Activated CD8-positive, alpha-beta T cell treated with anti-CD3 and anti-CD28 coated beads, Interleukin-2, amount 10 ng/mL, durations not matched to agents 7 days and 5 days (primary cell): ENCODE data around the gene RNF212B. TPM values are rescaled to one million over a fixed set of nuclear protein-coding genes. Genes with fewer than 3 reads are reported as not detected.
A peak's percentile ranks its signal among the peaks of the same experiment; 100 is the strongest.

Experiments
- ATAC-seq: fragments of 150-1000 bp; cut with Tn5 transposase; one replicate; pipeline ENCODE4 v1.10.0; 2021; ENCODE audit warnings: moderate library complexity
- CTCF ChIA-PET: fragments of 350-600 bp; sonication (Branson Sonifier 250); formaldehyde crosslinking; loops from one replicate; lab custom pipeline; 2021; ENCODE audit warnings: antibody characterized with exemption; lab: Charles Lee
- POLR2A ChIA-PET: fragments of 350-600 bp; sonication (Branson Sonifier 250); formaldehyde crosslinking; loops from one replicate; lab custom pipeline; 2021; ENCODE audit warnings: antibody characterized with exemption; lab: Charles Lee
- DNase-seq: peaks from one replicate; pipeline ENCODE4 v3.0.0-alpha.2; 2020
- H3K27ac Mint-ChIP-seq: one replicate; pipeline ENCODE4 v1.8.0; 2021; ENCODE audit warnings: mild to moderate bottlenecking, mixed read lengths
- H3K27me3 Mint-ChIP-seq: one replicate; pipeline ENCODE4 v1.8.0; 2021; ENCODE audit warnings: low read depth, mixed read lengths
- H3K36me3 Mint-ChIP-seq: one replicate; pipeline ENCODE4 v1.8.0; 2021; ENCODE audit warnings: low read depth, mixed read lengths
- H3K4me1 Mint-ChIP-seq: one replicate; pipeline ENCODE4 v1.8.0; 2021; ENCODE audit warnings: low read depth, mixed read lengths
- H3K4me3 Mint-ChIP-seq: one replicate; pipeline ENCODE4 v1.8.0; 2021; ENCODE audit warnings: mild to moderate bottlenecking, mixed read lengths
- H3K9me3 Mint-ChIP-seq: one replicate; pipeline ENCODE4 v1.8.0; 2022; ENCODE audit warnings: mixed read lengths; ENCODE audit not compliant: insufficient read depth
- total RNA-seq, 2 experiments: library from RNA; stranded (reverse); gene quantifications; one replicate each; pipeline ENCODE4 v1.2.3, GENCODE V29; 2021

RNF212B gene
- total RNA-seq, 2 experiments from 2014 or later = not detected

DNA sequence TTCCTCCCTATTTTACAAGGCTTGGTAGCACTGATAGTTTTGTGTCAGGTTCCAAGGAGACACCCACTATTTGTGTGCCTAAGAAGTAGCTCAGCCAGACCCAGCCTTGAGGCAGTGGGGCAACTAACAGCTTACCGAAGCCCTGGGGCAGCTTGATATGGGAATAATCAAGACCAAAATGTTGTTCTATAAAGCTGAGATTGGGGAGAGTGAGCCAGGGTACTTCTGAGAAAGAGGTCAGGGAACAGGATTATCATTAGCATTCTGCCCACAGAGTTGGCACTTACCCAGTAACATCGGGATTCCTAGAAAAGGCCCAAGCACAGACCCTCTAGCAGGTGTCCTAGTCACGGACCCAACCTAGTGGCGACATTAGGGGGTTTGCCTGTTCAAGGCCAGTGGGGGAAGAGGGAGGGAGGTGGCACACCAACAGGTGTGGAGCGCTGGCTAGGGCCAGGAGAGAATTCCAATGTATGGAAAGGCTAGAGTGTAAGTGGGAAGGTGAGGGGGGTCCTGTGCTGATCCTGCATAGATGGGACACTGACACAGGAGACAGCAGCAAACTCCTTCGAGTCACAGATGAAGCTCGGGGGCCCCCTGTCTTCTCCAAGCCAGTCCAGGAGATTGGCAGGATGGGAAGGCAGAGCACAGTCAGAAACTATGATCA lies 60.0 kb downstream of the RNF212B start:
- no peak for ATAC-seq
- Mint-ChIP-seq H3K27ac (no peak overlapping the region), H3K4me3 (no peak overlapping the region), H3K27me3 (no peaks in the 10 kb centered on the region), H3K36me3 (peaks cover 28% of the 10 kb centered on the region), H3K4me1 (peaks cover 31% of the 10 kb centered on the region), H3K9me3 (no peaks in the 10 kb centered on the region)
- ChIA-PET CTCF (interaction anchor here (0.8 to 6.9 kb wide), 3 partner anchors 24 to 177 kb away, joined by 3 to 42 read pairs (median 34); partner anchors contain the start of gene PABPN1), POLR2A (interaction anchor here (1.1 to 1.6 kb wide), 2 partner anchors 23 to 24 kb away, joined by 4 to 5 read pairs; no protein-coding TSS in a partner anchor)
- no peak for DNase-seq

DNA sequence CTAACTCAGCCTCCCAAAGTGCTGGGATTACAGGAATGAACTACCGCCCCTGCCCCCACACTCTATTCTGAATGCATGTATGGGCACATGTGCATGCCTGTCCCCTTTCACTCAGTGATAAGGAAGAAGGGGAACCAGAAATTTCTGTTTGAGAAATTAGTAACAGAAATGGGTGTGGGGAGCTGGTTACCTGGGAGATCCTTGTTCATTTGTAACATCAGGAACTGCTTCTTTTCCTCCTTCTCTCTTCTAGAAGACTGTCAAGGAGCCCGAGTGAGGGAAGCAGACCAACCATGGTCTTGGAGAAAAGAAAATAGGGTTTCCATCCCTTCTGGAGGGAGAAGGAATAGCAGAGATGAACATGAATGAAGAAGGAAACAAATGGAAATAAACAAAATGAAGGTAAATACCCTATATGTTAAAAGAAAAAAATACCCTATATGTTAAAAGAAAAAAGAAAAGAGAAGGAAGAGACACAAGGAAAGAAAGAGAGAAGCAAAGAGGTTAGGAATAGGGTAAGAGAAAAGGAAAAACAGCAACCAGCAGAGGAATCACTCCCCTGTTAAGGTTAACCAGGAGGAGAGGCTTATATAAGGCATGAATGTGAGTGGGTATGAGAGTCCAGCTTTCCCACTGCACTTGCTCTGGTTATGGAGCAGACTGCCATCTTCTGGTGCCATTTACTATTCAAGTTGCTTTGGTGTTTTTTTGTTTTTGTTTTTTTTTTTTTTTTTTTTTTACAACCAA lies 61.6 kb downstream of the RNF212B start:
- no peaks in the 10 kb centered on the region for H3K9me3 Mint-ChIP-seq
- ChIA-PET CTCF (interaction anchor here (1.1 to 6.9 kb wide), 3 partner anchors 23 to 179 kb away, joined by 3 to 75 read pairs (median 42); partner anchors contain the start of genes PABPN1 and SLC22A17), POLR2A (no interaction called here)
- H3K4me3 Mint-ChIP-seq = no peak overlapping the region
- no peak overlapping the region for H3K27ac Mint-ChIP-seq
- no peaks in the 10 kb centered on the region for H3K27me3 Mint-ChIP-seq
- ATAC-seq = no peak
- H3K4me1 Mint-ChIP-seq = peaks cover 36% of the 10 kb centered on the region
- DNase-seq = peak; percentile 32
- peaks cover 28% of the 10 kb centered on the region for H3K36me3 Mint-ChIP-seq

DNA sequence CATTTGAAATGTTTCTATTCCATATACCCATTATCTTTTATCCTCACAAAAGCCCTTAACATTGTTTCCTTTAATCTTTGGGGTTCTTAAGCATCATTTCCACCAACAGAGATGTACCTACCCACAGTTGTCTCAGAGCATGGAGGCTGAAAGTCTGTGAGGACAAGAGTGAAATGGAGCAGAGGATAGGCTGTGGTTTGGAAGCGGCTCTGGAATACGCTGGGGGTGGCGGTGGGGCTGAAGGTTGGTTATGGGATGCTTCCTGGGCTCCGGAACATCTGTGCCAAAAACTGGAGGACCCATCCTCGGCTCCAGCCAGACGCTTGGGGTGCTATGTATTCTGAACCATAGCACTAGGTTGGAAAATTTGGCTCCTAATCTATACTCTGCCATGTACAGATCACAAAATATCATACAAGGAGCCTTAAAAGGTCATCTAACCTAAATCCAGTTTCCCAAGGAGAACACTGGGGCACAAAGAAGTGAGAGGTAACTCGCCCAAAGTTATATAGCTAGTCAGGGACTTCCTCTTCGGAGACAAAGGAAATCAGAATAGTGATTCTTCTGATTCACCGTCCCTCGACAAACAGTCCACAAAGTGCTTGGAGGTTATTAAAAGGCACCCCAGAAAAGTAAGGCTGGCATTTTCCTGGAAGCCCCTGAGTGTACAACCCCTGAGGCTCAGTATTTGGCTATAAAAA lies 62.4 kb downstream of the RNF212B start:
- POLR2A ChIA-PET = interaction anchor here (1.1 to 4.6 kb wide), 4 partner anchors 8 to 20 kb away, joined by 3 to 115 read pairs (median 6); partner anchors contain the start of gene PABPN1
- no peaks in the 10 kb centered on the region for H3K9me3 Mint-ChIP-seq
- CTCF ChIA-PET = interaction anchor here (0.7 to 6.9 kb wide), 16 partner anchors 10 to 258 kb away, joined by 3 to 75 read pairs (median 6); partner anchors contain the start of genes ACIN1, C14orf119, HOMEZ and PABPN1
- ATAC-seq = no peak
- H3K36me3 Mint-ChIP-seq = peaks cover 28% of the 10 kb centered on the region
- peak overlapping the region; percentile 91 for H3K4me3 Mint-ChIP-seq
- peaks cover 5% of the 10 kb centered on the region for H3K27me3 Mint-ChIP-seq
- peaks cover 28% of the 10 kb centered on the region for H3K4me1 Mint-ChIP-seq
- peak overlapping the region; percentile 94 for H3K27ac Mint-ChIP-seq
- no peak for DNase-seq

DNA sequence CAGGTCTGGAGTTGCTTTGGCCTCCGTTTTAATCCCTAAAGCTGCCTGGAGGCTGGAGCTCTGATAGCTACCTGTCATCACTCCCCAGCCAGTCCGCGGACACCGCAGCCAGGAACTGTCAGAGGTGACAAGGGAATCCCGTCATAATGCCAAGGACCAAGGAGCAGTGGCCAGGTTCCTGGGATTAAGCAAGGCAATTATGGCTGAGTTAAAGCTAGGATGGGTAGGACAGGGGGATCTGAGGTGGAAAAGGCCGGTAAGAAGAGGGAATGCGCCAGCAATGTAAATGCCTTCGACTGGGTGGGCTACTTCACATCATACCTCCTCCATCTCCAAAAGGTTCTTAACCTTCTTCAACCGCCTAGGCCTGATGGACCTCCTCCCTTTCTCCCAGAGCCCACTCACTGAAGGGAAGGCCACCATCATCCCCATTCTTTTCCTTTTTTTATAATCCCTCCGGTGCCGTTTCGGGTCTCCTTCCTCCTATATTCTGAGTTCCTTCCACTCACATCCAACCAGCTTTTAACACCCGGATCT lies 63.0 kb downstream of the RNF212B start:
- peak; percentile 39 for DNase-seq
- no peak for ATAC-seq
- H3K9me3 Mint-ChIP-seq = no peaks in the 10 kb centered on the region
- peak overlapping the region; percentile 94 for H3K27ac Mint-ChIP-seq
- peaks cover 27% of the 10 kb centered on the region for H3K4me1 Mint-ChIP-seq
- POLR2A ChIA-PET = interaction anchor here (1.1 to 4.6 kb wide), 4 partner anchors 9 to 19 kb away, joined by 3 to 115 read pairs (median 6); partner anchors contain the start of gene PABPN1
- H3K27me3 Mint-ChIP-seq = peaks cover 7% of the 10 kb centered on the region
- CTCF ChIA-PET = interaction anchor here (0.7 to 6.9 kb wide), 21 partner anchors 9 to 257 kb away, joined by 3 to 75 read pairs (median 5); partner anchors contain the start of genes ACIN1, C14orf119, HOMEZ and PABPN1
- H3K4me3 Mint-ChIP-seq = peak overlapping the region; percentile 91
- peaks cover 28% of the 10 kb centered on the region for H3K36me3 Mint-ChIP-seq

DNA sequence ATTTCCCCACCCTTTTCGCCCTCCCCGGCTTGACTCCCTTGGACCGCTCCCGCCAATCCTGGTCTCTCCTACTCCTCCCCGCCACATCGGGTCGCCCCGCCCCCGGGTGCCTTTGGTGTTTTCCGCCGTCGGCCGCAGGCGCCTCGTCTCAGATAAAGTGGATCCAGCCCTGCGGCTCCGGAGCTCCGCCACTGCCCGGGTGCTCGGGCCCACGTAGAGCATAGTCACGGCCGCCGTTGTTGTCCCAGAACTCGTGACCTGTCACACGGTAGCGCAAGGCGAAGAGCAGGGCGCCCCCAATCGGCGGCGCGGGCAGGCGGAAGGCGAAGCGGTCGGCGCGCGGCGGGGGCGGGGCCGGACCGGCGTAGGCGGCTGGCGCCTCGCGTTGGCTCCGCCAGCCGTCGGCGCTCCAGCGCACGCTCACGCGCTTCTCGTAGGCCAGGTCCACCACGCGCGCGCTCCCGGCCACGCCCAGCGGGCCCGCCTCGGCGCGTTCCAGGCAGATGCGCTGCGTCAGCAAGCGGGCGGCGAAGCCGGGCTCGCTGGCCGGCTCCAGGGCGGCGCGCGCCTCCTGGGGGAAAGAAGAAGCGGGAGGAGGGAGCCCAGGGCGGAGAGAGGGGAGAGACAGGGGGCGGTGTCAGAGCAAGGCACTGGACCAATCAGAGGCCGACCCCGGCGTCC lies 63.7 kb downstream of the RNF212B start:
- Mint-ChIP-seq H3K36me3 (peaks cover 25% of the 10 kb centered on the region), H3K27me3 (peaks cover 11% of the 10 kb centered on the region), H3K9me3 (no peaks in the 10 kb centered on the region), H3K4me3 (peak overlapping the region; percentile 91), H3K4me1 (peaks cover 31% of the 10 kb centered on the region), H3K27ac (peak overlapping the region; percentile 99)
- DNase-seq = peak; percentile 97
- peak; percentile 86 for ATAC-seq
- ChIA-PET CTCF (interaction anchor here (0.9 to 6.9 kb wide), 20 partner anchors 10 to 257 kb away, joined by 3 to 75 read pairs (median 6); partner anchors contain the start of genes ACIN1, C14orf119, HOMEZ and PABPN1), POLR2A (interaction anchor here (0.6 to 4.6 kb wide), 9 partner anchors 9 to 251 kb away, joined by 3 to 115 read pairs (median 5); partner anchors contain the start of genes ACIN1, C14orf119 and PABPN1)

DNA sequence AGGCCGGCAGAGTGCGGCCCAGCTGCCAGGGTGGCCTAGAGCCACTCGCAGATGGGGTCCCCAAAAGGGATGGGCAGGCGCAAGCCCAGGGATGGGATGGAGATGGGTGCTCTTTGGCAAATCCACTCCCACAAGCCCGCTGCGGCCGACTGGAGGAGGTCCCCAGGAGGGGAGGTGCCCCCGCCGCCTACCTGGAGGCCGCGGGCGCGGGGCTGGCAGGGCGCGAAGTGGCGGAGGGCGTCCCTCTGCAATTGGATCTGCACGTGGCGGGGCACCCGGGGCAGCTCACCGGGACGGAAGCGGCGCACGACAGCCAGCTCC lies 64.2 kb downstream of the RNF212B start:
- H3K4me1 Mint-ChIP-seq = peaks cover 33% of the 10 kb centered on the region
- peak; percentile 34 for ATAC-seq
- peaks cover 11% of the 10 kb centered on the region for H3K27me3 Mint-ChIP-seq
- ChIA-PET POLR2A (interaction anchor here (0.6 to 4.6 kb wide), 10 partner anchors 9 to 264 kb away, joined by 3 to 115 read pairs (median 6); partner anchors contain the start of genes ACIN1, C14orf119, HOMEZ and PABPN1), CTCF (interaction anchor here (0.7 to 6.9 kb wide), 11 partner anchors 9 to 233 kb away, joined by 3 to 75 read pairs (median 7); partner anchors contain the start of genes ACIN1, C14orf119, HOMEZ and PABPN1)
- no peak for DNase-seq
- H3K36me3 Mint-ChIP-seq = peaks cover 20% of the 10 kb centered on the region
- no peaks in the 10 kb centered on the region for H3K9me3 Mint-ChIP-seq
- H3K27ac Mint-ChIP-seq = peak overlapping the region; percentile 99
- peak overlapping the region; percentile 89 for H3K4me3 Mint-ChIP-seq

DNA sequence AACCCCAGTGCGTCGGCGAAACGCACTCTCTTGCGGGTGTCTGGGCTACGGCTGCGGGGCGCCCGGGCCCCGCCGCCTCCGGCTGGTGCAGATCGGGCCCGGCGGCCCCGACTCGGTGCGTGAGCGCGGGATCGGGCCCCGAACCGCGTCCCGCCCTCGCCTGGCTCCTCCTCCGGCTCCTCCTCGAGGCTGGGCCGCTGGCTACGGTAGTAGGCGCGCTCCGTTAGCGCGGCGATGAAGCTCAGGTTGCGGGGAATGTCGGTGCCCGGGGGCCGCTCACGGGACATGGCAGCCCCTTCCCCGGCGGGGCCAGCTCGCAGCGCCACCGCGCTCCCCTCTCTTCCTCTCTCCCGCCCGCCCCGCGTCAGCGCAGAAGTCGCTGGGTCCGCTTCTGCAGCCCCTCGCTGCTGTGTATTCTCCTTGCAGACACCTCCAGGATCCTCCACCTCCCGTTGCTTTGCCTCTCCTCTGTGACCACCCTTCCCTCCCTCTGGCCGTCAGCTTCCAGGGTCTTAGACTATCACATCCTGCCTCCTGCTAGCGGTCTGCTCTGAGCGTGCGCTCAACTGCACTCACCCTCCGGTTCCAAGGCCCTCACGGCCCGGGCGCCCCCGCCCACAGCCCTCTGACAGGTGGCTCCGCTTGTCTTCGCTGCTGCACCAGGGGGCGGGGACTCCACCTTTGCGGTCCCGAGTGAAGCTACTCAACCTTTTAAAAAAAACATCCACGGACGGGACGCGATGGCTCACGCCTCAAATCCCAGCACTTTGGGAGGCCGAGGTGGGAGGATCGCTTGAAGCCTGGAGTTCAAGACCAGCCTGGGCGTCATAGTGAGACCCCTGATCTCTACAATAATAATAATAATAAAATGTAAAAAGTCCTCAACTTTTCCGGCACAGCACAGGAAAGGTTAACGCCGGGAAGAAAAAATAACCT lies 64.8 kb downstream of the RNF212B start, which contains the start of gene PPP1R3E:
Gene PPP1R3E (minus strand): TSS at position 570 of the 936 bp plus-strand sequence. CDS start 283 bp downstream, at position 287.
- ChIA-PET CTCF (interaction anchor here (0.7 to 6.9 kb wide), 10 partner anchors 10 to 234 kb away, joined by 3 to 75 read pairs (median 6); partner anchors contain the start of genes ACIN1, C14orf119, HOMEZ and PABPN1), POLR2A (interaction anchor here (0.5 to 4.6 kb wide), 12 partner anchors 8 to 1832 kb away, joined by 3 to 115 read pairs (median 4); partner anchors contain the start of genes ACIN1, C14orf119, HOMEZ and PABPN1)
- H3K4me1 Mint-ChIP-seq = peaks cover 37% of the 10 kb centered on the region
- H3K27me3 Mint-ChIP-seq = peaks cover 15% of the 10 kb centered on the region
- peaks cover 14% of the 10 kb centered on the region for H3K36me3 Mint-ChIP-seq
- DNase-seq = peak; percentile 90
- peak within 1 kb of the TSS; percentile 94 for H3K4me3 Mint-ChIP-seq
- no peaks in the 10 kb centered on the region for H3K9me3 Mint-ChIP-seq
- ATAC-seq = peak; percentile 48
- H3K27ac Mint-ChIP-seq = peak within 1 kb of the TSS; percentile 99

DNA sequence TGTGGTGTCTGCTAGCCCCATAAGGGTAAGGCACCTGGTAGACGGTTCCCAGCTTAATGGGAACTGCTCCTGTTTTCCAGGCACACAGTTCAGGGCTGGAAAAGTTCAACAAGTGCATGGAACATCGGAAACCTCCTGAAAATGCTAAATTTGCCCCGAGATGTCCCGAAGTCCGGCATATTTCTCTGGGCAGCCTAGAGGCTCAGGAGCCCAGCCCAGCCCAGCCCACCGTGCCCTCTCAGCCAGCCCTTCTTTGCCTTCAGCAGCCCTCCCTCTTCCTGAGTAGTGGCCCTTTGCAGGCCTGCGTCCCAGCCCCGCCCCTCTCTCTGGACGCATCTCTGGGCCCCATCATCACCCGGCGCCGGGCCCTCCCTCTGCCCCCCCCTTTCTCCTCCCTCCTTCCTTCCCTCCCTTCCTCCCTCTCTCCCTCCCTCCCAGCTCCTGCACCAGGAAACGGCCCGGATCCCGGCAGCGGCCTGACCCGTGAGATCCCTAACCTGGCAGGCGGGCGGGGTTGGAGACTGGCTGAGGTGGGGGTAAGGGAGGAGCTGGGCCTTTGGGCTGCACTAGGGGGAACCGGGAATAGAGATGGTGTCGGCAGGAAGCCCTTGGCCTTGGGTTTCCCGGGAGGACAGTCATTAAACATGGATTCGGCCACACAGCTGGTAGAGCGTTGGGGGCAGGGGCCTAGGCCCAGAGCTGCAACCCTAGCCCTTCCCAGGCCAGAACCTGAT lies 68.8 kb downstream of the RNF212B start, which contains the start of gene BCL2L2:
Gene BCL2L2 (plus strand): TSS at position 422 of the 734 bp plus-strand sequence. CDS start 935 bp downstream, outside the sequence.
- ChIA-PET CTCF (interaction anchor here (0.6 to 1.6 kb wide), 5 partner anchors 14 to 230 kb away, joined by 3 to 5 read pairs (median 3); partner anchors contain the start of gene PABPN1), POLR2A (interaction anchor here (1.1 to 1.5 kb wide), 2 partner anchors 14 to 15 kb away, joined by 4 to 5 read pairs; partner anchors contain the start of gene PABPN1)
- Mint-ChIP-seq H3K36me3 (peaks cover 2% of the 10 kb centered on the region), H3K27me3 (peaks cover 25% of the 10 kb centered on the region), H3K27ac (peak within 1 kb of the TSS; percentile 25), H3K4me3 (peak within 1 kb of the TSS; percentile 63), H3K9me3 (no peaks in the 10 kb centered on the region), H3K4me1 (peaks cover 28% of the 10 kb centered on the region)
- DNase-seq = peak; percentile 58
- no peak for ATAC-seq
